Colonic mucosa (tissue), 4 donors: Measurements from ENCODE around the gene ZNF888. TPM values are rescaled to one million over a fixed set of nuclear protein-coding genes. Genes with fewer than 3 reads are reported as not detected.
"Not testable (repeated sequence)": the region's sequence is repeated elsewhere in the genome, so short reads cannot be mapped to it uniquely, and the experiment has no call there.

Source experiments
- DNase-seq: peaks from one replicate; pipeline ENCODE4 v3.0.0-alpha.2; 2020
- H3K27ac ChIP-seq: fragments of 200-600 bp; one replicate; pipeline ENCODE4 v1.8.0; 2021
- H3K27me3 ChIP-seq: fragments of 200-600 bp; one replicate; pipeline ENCODE4 v1.8.0; 2021
- H3K36me3 ChIP-seq: fragments of 200-600 bp; one replicate; pipeline ENCODE4 v1.8.0; 2021
- H3K4me1 ChIP-seq: fragments of 200-600 bp; one replicate; pipeline ENCODE4 v1.8.0; 2021; ENCODE audit warnings: mild to moderate bottlenecking
- H3K4me3 ChIP-seq: fragments of 200-600 bp; one replicate; pipeline ENCODE4 v1.8.0; 2021
- H3K9ac ChIP-seq, 2 donors: one replicate each; pipeline ENCODE4 v1.7.0; 2013; ENCODE audit warnings: control low read depth in 2 of 2, low read depth in 2 of 2, low read length in 2 of 2
- H3K9me3 ChIP-seq: fragments of 200-600 bp; one replicate; pipeline ENCODE4 v1.8.0; 2021
- CTCF ChIP-seq: fragments of 200-600 bp; IDR thresholded peaks from one replicate; pipeline ENCODE4 v1.8.0; 2022; ENCODE audit warnings: antibody characterized with exemption, mild to moderate bottlenecking
- intact Hi-C: fragments of 100-400 bp; cut with DNase I; formaldehyde crosslinking; loops from one replicate; pipeline ENCODE4 v1.14.1; 2022
- total RNA-seq, 2 donors: library from RNA; stranded (reverse); fragmentation: NEBNext Ultra II Directional in 1 of 2; extraction: Animal tissue kit (Norgen Biotek cat#: 25700) in 1 of 2; gene quantifications; one replicate each; pipeline ENCODE4 v1.2.1, GENCODE V29; 2021
- donor health status: healthy.
- donor health status: DM: no; HTN: no; CAD: no.
- donor health status: DM: no; HTN: no; CAD: no.

The ZNF888 gene
- total RNA-seq, 2 donors from 2014 or later, result 9.5 to 17.0 TPM

DNA sequence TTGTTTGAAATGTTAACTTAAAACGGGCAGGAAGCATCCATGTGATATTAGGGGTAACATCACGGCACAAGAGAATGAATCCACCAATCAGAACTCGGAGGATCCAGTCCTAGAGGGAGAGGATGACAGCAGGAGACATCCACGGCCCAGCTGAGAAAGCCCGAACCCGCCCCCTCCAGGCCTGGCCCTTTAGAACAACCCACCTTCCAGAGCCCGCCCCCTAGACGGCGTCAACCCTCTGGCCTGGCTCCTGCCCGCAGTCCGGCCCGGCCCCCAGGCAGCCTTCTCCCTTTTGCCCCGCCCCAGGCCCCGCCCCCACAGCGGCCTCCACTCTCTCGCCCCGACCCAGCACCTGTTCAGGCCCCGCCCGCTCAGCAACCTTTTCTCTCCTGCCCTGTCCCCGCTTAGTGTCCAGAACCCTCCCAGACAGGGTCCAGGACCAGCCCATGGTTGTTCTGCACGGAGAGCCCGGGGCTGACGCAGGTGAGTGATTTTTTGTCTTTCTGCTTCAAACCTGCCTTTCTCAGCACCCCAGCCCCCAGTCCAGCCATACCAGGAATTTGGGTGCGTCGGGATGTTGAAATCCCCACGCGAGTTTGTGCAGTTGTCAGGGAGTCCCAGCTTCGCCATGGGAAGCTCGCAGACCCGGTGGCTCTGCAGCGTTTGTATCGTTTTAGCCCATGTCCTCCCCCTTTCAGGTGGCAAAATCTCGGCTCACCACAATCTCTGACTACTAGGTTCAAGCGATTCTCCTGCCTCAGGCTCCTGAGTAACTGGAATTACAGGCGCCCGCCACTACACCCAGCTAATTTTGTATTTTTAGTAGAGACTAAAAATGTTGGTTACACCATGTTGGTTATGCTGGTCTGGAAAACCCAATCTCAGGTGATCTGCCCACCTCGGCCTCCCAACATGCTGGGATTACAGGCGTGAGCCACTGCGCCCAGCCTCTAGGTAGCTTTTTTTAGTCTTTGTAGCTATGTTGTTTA, 23.4 kb upstream of the ZNF888 start:
- H3K4me3 ChIP-seq, result no peak overlapping the region
- peaks cover 9% of the 10 kb centered on the region for H3K36me3 ChIP-seq
- TF ChIP-seq CTCF, result no peak
- H3K27ac ChIP-seq, result no peak overlapping the region
- intact Hi-C loops, result no loop called here
- peaks cover 19% of the 10 kb centered on the region for H3K9me3 ChIP-seq
- no peak for DNase-seq
- no peaks in the 10 kb centered on the region for H3K27me3 ChIP-seq
- H3K4me1 ChIP-seq, result peaks cover 5% of the 10 kb centered on the region
- no peak overlapping the region for H3K9ac ChIP-seq

GRCh38 chr19:52945652-52946321, 22.6 kb upstream of the ZNF888 start:
- intact Hi-C loops, result no loop called here
- Histone ChIP-seq H3K9me3 (peaks cover 19% of the 10 kb centered on the region), H3K36me3 (peaks cover 2% of the 10 kb centered on the region), H3K9ac (peak overlapping the region in 1 of 2 donors; percentile 4), H3K4me1 (peaks cover 5% of the 10 kb centered on the region), H3K27me3 (no peaks in the 10 kb centered on the region), H3K27ac (no peak overlapping the region), H3K4me3 (no peak overlapping the region)
- DNase-seq, result no peak
- no peak for TF ChIP-seq CTCF

DNA sequence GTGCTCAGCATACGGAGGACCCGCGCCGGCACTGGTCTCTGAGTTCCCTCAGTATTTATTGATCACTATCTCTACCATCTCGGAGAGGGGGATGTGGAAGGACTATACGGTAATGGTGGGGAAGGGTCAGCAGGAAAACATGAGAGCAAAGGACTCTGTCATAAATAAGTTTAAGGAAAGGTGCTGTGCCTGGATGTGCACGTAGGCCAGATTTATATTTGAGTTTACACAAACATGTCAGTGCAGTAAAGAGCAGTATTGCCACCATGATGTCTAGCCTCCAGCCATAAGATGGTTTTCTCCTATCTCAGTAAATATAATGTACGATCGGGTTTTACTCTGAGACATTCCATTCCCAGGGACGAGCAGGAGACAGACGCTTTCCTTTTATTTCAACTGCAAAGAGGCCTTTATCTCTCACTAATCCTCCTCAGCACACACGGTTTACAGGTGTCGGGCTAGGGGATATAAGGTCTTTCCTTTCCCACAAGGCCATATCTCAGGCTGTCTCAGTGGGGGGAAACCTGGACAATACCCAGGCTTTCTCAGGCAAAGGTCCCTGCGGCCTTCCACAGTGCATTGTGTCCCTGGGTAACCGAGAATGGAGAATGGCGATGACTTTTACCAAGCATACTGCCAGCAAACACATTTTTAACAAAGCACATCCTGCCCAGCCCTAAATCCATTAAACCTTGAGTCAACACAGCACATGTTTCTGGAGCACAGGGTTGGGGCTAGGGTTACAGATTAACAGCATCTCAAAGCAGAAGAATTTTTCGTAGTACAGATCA, 21.7 kb upstream of the ZNF888 start:
- Histone ChIP-seq H3K9ac (peak overlapping the region in 1 of 2 donors; percentile 4), H3K9me3 (peaks cover 17% of the 10 kb centered on the region)
- H3K4me3 ChIP-seq, H3K27ac ChIP-seq, intact Hi-C loops, H3K4me1 ChIP-seq, H3K36me3 ChIP-seq, H3K27me3 ChIP-seq: not testable (repeated sequence)
- peak; percentile 56 for DNase-seq

DNA sequence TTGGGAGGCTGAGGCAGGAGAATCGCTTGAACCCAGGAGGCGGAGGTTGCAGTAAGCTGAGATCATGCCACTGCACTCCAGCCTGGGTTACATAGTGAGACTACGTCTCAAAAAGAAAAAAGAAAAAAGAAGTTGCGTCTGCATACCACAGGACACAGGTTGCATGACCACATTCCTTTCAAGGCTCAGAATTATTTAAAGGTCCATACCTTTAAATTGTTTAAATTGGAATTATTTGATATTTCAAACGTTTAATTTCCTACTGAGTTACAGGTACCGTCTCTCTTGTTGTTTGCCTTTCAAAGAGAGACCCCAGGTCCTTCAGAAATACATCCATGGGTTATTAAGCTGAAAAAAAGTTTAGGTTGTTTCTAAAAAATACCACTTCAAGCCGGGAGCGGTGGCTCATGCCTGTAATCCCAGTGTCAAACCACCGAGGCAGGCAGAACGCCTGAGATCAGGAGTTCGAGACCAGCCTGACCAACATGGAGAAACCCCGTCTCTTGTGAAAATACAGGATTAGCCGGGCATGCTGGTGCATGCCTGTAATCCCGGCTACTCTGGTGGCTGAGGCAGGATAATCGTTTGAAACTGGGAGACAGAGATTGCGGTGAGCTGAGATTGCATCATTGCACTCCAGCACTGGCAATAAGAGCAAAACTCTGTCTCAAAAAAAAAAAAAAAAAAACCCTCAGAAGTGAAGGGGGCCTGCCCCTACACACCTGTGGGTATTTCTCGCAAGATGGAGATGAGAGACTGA, 20.8 kb upstream of the ZNF888 start:
- no peak for DNase-seq
- Histone ChIP-seq H3K36me3 (no peaks in the 10 kb centered on the region), H3K27me3 (no peaks in the 10 kb centered on the region), H3K9ac (no peak overlapping the region), H3K4me1 (peaks cover 5% of the 10 kb centered on the region), H3K4me3 (no peak overlapping the region), H3K27ac (no peak overlapping the region), H3K9me3 (peaks cover 9% of the 10 kb centered on the region)
- intact Hi-C loops, result loop anchor here (2.0 kb wide), 1 partner anchor 17 kb away; no protein-coding TSS in a partner anchor
- TF ChIP-seq CTCF, result no peak

DNA sequence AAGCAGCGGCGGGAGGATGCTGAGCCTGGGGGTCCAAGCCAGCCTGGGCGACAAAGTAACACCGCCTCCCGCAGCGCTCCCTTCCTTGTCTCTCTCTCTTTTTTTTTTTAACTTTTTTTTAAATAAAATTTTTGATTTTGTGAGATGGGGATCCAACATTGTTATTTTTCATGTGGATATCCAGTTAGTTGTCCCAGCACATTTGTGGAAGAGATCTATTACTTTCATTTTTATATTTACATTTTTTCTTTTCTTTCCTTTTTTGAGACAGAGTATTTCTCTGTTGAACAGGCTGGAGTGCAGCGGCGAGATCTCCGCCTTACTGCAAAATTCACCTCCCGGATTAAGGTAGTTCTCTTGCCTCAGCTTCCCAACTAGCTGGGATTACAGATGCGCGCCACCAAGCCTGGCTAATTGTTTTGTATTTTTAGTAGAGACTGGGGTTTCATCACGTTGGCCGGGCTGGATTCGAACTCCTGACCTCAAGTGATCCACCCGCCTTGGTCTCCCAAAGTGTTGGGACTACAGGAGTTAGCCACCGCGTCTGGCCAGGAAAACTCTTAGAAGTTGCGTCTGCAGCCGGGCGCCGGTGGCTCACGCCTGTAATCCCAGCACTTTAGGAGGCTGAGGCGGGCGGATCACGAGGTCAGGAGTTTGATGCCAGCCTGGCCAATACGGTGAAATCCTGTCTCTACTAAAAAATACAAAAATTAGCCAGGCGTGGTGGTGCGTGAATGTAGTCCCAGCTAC, 20.1 kb upstream of the ZNF888 start:
- DNase-seq, result no peak
- H3K27me3 ChIP-seq, result no peaks in the 10 kb centered on the region
- H3K36me3 ChIP-seq, result no peaks in the 10 kb centered on the region
- peak overlapping the region; percentile 59 for H3K4me3 ChIP-seq
- H3K4me1 ChIP-seq, result peaks cover 5% of the 10 kb centered on the region
- H3K9ac ChIP-seq, result peak overlapping the region; percentile 52 to 63
- no peak for TF ChIP-seq CTCF
- intact Hi-C loops, result loop anchor here (2.0 kb wide), 1 partner anchor 17 kb away; no protein-coding TSS in a partner anchor
- peaks cover 5% of the 10 kb centered on the region for H3K9me3 ChIP-seq
- H3K27ac ChIP-seq, result peak overlapping the region; percentile 74
